ENCODE results near the gene SH3RF2.
"Not testable (repeated sequence)": the region's sequence is repeated elsewhere in the genome, so short reads cannot be mapped to it uniquely, and the experiment has no call there.

Gene SH3RF2

DNA sequence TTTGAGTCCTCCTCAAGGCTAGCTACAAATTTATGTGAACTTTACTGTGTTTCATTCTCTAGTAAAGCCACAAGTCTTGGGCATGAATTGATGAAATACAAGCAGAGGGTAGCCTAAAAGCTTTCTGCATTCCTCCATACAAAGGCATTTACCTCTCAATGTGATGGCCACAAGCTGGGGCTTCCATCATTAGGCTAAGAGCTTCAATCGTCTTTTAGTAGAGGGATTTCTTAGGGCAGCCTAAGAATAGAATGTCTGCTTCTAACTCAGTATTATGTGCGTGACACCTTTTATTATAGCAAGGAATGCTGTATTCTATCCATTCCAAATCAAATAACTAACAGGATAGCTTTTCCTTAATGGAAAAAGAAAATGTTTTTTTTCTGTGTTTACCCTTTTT, 165.3 kb downstream of the SH3RF2 start:
- DNase-seq = no peak

DNA sequence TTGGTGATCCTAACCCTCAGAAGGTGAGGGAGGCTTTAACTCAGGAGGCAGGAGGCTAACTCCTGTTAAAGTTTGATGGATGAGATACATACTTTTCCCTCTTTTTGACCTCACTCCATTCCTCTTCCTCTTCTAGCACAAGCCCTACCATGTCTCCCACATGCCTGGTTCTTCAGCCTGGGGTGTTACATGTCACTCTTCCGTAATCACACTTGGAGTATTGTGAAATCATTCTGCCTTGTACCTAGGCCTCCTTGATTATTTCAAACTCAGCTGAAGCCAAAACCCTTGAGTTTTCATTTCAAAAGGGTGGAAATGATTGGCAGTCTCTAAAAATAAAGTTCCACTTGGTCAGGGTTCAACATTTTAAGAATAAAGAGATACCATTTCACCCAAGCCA, 167.2 kb downstream of the SH3RF2 start:
- DNase-seq = no peak

DNA sequence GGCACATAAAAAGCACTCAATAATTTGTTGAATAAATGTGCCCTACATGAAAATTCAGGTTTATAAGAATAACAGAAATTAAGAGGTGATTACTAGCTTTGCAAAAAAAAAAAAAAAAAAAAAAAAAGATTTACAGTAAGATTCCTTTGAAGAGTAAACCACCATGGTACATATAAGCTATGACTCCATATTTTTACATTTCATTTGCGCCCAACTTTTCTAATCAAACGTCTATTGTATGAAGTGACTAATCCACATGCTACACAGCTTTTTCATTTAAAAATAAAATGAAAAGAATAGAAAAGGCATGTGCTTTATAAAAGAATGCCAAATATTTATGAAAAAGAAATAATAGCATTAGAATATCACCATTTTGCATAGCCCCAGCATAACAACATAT, 169.1 kb downstream of the SH3RF2 start, which contains the start of gene PLAC8L1:
Gene PLAC8L1, minus strand, starts transcription at position 101 of the 400 bp plus-strand sequence. CDS start 1,266 bp downstream, outside the sequence.
- DNase-seq = no peak

DNA sequence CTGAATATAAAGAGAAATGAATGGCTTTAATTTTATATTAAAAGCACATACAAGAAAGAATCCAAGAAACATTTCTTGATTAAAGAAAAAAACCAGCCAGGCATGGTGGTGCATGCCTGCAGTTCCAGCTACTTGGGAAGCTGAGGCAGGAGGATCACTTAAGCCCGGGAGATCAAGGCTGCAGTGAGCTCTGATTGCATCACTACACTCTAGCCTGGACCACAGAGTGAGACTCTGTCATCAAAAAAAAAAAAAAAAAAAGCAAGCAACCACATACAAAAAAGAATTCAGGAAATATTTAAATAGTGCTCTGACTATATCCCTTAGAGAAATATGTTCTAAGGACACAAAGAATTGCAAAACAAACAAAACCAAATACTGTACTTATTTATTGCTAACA, 171.5 kb downstream of the SH3RF2 start:
- no peak for DNase-seq

DNA sequence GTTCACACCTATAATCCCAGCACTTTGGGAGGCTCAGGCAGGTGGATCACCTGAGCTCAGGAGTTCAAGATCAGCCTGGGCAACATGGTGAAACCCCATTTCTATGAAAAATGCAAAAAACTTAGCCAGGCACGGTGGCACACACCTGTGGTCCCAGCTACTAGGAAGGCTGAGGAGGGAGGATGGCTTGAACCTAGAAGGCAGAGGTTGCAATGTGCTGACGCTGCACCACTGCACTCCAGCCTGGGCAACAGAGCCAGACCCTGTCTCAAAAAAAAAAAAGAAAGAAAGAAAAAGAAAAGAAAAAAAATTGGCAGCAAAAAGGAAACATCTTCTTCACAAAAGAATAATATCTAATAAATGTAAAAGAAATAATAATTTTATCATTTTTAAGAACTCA, 172.5 kb downstream of the SH3RF2 start:
- DNase-seq = not testable (repeated sequence)

DNA sequence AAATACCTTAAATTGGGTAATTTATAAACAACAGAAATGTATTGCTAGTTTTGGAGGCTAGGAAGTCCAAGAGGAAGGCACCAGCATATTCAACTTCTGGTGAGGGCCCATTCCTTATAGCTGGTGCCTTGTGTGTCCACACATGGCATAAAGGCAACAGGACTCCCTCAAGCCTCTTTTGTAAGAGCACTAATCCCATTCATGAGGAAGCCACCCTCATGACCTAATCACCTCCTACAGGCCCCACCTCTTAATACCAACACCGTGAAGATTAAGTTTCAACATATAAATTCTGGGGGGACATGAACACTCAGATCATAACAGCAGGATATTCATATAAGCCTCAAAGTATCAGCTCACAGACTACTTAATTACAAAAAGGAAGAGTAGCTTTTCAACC, 173.0 kb downstream of the SH3RF2 start:
- no peak for DNase-seq

DNA sequence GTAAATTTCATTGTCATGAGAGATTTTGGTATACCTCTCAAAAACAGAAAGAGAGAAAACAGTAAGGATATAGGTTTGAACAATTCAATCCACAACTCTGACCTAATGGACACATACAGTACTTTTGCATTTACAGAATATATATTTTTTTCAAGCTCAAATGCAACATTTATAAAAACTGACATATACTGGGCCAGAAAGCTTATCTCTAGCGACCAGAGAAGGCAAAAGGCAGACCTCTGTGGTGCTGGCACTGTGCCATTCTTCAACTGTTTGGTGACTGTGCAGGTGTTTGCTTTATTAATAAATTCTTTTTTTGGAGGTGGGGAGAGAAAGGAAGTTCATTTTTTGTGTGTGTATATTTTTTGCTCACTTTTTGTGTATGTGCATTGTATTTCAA, 175.0 kb downstream of the SH3RF2 start:
- no peak for DNase-seq

DNA sequence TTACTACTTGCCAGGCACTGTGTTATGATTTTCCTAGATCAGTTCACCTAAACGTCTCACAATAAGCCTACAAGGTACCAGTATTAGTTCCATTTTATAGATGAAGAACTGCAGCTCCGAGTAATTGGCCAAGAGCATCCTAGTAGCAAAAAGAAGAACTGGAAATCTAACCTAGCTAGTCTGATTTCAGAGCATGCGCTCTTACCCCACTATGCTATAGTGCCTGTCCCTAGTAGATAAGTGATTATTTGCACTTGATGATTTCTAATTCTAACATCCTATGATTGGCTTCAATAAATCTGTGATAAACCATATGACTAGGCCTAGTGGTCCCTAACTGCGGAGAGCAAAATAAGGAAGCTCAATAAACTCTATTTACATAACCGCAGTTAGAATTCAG, 176.1 kb downstream of the SH3RF2 start:
- no peak for DNase-seq
